Hematopoietic multipotent progenitor cell treated with erythropoietin and hydrocortisone succinate and interleukin-3 and kit ligand, for 6 days (in vitro differentiated cells): ENCODE results near the gene FOXO6.
A peak's percentile ranks its signal among the peaks of the same experiment; 100 is the strongest.

Source experiments
- DNase-seq: peaks from one replicate; pipeline ENCODE4 v3.0.0-alpha.2; 2015

FOXO6 gene

GRCh38 chr1:41360786-41361494 lies at the start of gene FOXO6:
TSS of gene FOXO6 (plus strand) at chr1:41361434.
- DNase-seq: peak; percentile 99

- DNase-seq: no peak
Measured at GRCh38 chr1:41312991-41313645, 48.1 kb upstream of the FOXO6 start.

- peak; percentile 64 for DNase-seq
Measured at GRCh38 chr1:41313661-41314131, 47.5 kb upstream of the FOXO6 start.

GRCh38 chr1:41314376-41315145 lies 46.7 kb upstream of the FOXO6 start:
- no peak for DNase-seq

DNA sequence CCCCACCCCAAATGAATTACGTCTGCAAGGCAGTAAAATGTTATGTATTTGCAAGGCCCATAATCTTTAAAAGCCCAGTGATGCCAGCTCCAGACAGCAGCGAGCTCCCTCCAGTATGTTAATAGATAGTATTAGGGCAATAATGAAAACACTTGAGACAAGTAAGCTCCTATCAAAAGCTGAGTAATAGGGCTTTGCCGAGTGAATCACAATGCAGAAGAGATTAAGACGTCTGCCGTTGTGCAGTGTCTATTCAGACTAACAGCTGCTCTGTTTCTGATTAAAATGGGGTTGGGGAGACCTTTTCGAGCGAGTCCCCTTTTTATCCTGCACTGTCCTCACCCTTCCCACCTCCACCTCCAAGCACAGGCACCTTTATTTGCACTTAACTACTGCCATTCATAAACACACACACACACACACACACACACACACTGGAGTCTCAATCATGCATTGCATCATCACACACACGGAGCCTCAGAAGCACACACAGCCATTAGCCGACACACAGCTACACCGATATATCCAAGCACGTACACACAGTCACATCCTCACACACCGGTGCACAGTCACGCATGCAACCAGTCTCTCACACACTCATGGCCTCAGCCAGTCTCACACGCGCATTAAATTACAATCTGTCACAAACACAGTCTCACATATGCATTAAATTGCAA lies 46.0 kb upstream of the FOXO6 start:
- DNase-seq: no peak

DNA sequence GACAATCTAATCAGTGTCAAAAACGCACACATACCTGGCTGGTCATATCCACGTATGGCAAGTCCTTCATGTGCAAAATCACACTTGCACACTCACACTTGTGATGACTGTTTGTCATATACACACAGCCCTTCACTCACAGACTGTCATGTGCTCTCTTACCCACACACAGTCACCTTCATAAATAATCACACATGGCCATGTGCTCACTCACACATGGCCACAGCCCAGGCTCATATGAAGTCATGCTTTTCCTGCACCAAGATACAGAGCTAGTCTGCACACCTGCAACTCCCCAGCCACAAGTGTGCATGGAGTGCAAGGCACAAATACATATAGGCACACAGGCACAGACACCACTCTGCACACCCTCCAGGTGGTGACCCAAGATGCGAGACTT lies 45.4 kb upstream of the FOXO6 start:
- no peak for DNase-seq

GRCh38 chr1:41317361-41317760 lies 43.9 kb upstream of the FOXO6 start:
- DNase-seq: no peak

- DNase-seq: no peak
Measured at GRCh38 chr1:41318135-41318534, 43.1 kb upstream of the FOXO6 start.

GRCh38 chr1:41319106-41319755 lies 42.0 kb upstream of the FOXO6 start:
- no peak for DNase-seq

DNA sequence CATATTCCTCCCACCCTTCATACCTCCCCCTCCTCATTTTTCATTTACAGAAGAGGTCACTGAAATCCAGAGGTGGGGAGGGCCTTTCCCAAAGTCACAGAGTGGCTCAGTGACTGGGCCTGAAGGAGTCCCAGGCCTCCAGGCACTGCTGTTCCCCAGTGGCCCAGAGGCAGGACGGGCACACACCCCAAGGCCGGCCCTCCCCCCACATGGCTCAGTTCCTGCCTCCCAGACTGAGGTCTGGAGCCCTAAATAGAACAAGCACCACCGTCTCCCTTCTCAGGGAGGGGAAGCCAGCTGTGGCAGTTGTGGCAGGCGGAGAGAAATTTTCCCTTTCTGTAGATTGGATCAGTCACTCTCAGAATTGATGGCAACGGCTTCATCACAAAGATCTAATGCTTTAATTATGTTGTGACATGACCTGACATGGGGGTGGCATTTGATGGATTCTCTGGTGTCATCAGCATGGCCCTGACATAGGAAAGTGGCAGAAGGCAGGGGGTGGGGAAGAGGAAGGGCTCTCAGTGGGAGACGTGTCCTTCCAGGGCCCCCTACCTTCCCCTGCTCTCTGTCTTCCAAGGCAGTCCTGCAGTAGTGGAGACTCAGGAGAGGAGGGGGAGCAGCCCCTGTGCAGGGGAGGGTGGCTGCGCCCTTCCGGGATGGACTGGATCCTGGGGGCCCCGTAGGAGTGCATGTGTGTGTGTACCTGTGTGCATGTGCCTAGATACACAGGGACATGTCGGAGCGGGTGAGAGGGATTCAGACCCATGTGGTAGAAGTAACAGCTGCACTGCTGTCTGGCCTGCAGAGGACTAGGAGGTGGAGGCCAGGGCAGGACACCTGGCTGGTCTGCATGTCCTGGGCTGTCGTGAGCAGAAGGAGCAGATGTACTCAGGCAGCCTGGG lies 41.2 kb upstream of the FOXO6 start:
- no peak for DNase-seq

DNA sequence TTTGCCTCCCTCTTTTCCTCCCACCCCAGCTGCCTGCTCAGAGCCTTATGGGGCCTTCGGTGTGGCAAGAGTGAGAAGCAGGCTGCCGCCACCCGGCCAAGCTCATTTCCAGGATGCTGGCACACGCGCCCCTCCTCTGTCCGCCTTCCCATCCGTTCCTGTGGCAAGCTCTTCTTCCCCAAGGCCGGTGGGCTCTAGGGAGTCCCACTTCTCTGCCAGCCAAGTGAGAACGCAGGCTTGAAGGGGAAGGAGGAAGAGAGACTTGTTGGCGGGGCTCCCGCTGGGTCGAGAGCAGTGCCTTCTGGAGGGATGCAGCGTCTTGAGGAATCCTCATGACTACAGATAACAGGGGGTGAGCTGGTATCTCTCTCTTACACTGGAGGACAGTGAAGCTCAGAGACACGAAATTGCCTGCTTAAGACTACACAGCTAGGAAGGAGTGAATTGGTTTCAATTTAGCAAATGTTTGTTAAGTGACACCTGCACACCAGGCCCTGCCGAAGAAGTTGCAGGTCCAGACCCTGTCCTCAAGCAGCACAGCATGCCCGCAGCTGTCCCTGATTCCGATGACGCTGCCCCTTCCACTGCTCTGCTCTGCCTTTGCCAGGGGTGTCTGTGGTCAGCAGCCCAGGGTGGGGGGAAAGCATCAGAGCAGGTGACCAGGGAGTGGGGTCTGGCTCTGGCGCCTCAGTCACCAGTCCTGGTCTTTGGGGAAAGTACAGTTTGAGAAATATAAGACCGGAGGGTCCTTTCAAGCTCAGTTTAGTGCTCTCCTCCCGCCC lies 40.1 kb upstream of the FOXO6 start:
- DNase-seq: no peak

GRCh38 chr1:41322101-41322661 lies 39.1 kb upstream of the FOXO6 start:
- no peak for DNase-seq

- peak; percentile 77 for DNase-seq
Measured at GRCh38 chr1:41322835-41323234, 38.4 kb upstream of the FOXO6 start.

DNA sequence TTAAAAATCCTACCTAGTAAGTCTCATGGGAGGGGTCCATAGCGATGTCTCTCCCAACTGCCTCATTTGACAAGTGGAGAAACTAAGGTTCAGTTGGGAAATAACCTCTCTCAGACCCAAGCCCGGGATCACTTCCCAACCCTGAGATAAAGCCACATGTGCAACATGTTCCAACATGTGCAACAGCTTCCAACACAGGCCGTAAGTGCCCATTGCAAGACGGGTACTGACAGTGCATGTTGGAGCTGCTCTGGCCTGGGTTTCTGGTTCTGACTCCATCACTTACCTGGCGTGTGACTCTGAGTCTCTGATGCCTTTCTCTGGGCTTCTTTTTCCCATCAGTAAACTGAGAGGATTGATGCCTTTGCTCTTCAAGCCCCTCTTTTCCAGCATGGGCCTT lies 38.0 kb upstream of the FOXO6 start:
- DNase-seq: no peak

DNA sequence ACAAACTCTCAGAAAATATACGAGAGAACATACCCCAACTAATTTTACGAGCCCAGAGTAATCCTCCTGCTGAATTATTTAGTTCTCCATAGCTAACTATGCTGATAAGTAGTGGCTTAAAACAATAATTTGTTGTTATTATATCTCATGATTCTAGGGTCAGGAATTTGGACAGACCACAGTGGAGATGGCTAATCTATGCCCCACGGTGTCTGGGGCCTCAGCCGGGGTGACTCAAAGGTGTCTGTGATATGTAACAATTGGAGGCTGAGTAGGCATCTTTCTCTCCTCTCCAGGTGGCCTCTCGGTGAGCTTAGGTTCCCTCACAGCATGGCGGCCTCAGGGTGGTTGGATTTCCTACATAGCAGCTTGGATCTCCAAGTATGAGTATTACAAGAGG lies 35.4 kb upstream of the FOXO6 start:
- no peak for DNase-seq

- no peak for DNase-seq
Measured at GRCh38 chr1:41327383-41327999, 33.7 kb upstream of the FOXO6 start.

DNA sequence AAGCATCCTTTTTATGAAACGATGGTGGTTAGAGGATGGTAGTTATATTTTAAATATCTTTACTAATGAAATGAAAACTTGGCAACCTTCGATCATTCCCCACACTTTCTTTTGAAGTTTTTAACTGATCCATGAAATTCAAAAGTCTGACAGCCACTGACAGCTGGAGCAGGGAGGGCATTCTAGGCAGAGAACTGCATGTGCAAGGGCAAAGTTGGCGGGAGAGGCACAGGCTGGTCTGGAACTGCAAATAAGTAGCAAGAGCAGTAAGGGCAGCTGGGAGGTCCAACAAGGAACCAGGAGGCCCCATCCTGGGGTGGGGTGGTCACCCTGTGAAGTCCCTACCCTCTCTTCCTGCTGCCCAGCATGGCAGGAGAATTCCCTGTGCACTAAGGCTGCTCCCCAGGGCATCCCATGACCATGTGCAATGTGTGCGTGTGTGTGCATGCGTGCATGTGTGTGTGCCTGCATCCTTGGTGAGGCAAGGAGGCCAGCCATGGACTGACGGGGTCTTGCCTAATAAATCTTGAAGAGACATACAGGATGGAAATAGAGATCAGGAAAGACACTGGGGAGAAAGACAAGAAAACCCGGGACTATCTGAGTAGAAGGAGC lies 33.1 kb upstream of the FOXO6 start:
- DNase-seq: no peak

DNA sequence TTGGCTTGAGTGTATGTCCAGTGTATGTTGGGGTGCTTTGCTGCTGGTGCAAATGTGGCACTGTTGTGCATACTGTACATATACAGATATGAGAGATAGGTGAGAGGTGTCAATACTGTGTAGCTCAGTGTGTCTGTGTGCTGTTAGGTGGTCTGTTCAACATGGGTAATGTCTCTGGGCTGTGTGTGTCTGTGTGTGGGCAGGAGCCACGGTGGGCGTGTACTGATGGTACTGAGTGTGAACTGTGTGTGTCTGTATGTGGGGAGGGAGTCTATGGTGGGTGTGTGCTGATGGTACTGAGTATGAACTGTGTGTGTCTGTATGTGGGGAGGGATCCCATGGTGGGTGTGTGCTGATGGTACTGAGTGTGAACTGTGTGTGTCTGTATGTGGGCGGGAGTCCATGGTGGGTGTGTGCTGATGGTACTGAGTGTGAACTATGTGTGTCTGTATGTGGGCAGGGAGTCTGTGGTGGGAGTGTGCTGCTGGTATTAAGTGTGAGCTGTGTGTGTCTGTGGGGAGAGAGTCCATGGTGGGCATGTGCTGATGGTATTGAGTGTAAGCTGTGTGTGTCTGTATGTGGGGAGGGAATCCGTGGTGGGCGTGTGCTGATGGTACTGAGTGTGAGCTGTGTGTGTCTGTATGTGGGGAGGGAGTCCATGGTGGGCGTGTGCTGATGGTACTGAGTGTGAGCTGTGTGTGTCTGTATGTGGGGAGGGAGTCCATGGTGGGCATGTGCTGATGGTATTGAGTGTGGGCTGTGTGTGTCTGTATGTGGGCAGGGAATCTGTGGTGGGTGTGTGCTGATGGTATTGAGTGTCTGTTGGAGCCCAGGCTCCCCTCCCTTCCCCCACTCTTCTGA lies 32.2 kb upstream of the FOXO6 start:
- DNase-seq: no peak
